ENCODE results near the gene ALPG. TPM values are rescaled to one million over a fixed set of nuclear protein-coding genes. Genes with fewer than 3 reads are reported as not detected.

ALPG gene
- total and polyA plus RNA-seq, 2 donors (not counting 1 experiment from before 2014, with no cell fraction given): not detected

DNA sequence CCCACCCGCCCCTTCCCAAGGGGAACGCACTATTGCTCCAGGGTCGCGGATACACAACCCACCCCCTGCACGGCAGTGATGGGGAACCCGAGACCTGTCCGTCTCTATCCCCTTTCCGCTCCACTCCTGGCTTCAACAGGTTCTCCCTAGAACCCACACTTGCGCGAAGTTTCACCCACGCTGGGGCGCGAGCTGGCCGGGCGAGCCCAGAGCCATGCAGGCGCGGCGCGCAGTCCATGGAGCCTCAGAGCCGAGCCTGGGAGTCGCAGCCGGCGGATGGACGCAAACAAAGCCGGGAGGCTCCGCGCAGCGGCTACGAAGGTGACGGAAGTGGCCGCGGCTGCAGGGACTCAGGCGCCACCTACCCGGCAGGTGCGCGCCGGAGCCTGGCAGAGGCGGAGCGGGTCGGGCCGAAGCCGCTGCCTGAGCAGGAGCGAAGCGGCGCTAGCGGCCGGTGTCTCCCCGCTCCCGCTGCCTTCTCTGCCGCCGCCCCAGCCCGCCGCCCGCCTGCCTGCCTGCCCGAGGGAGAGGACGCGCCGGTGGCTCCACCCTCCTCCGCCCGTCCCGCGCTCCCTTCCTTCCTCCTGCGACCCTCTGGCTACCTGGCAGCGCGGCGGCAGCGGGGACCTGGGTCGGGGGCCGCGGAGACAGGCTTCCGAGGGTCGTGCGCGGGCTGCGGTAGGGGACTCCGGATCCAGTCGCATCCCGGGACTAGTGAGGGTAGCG is 14.0 kb downstream of the ALPG start:
- H2AFZ ChIP-seq (ENCODE audit: insufficient read depth, low read depth, low read length, poor library complexity, severe bottlenecking): peak overlapping the region; percentile 51

More for the DNA sequence above, 14.0 kb downstream of the ALPG start:
- Histone ChIP-seq H3K4me3 (ENCODE audit: control extremely low read depth in 1 of 5, extremely low read depth in 1 of 5, insufficient read depth in 1 of 5, low read depth in 2 of 5, low read length in 4 of 5) (peak overlapping the region in 2 of 5 experiments; percentile 8 to 15), H3K27ac (ENCODE audit: low read length in 2 of 2) (no peak overlapping the region), H3K36me3 (replicated peaks in 1 of 2; ENCODE audit: control extremely low read depth in 1 of 2, control insufficient read depth in 1 of 2, extremely low read depth in 1 of 2, insufficient read depth in 2 of 2, low read length in 1 of 2) (no peaks in the 10 kb centered on the region), H3K4me1 (ENCODE audit: control insufficient read depth in 2 of 2, insufficient read depth in 2 of 2, low read length in 2 of 2) (peaks cover 17 to 19% of the 10 kb centered on the region in 2 donors), H3K9me3 (ENCODE audit: control extremely low read depth in 1 of 3, control insufficient read depth in 2 of 3, insufficient read depth in 1 of 3, low read length in 2 of 3) (peaks cover 1 to 19% (median 9%) of the 10 kb centered on the region in 3 donors), H3K4me2 (replicated peaks; ENCODE audit: low read depth, low read length, poor library complexity, severe bottlenecking) (peak overlapping the region; percentile 68), H3K79me2 (ENCODE audit: control insufficient read depth, insufficient read depth, low read length) (no peaks in the 10 kb centered on the region), H3K27me3 (replicated peaks in 1 of 4; ENCODE audit: control extremely low read depth in 1 of 4, control insufficient read depth in 3 of 4, insufficient read depth in 4 of 4, low read length in 3 of 4) (peaks cover 0 to 46% (median 13%) of the 10 kb centered on the region in 4 experiments), H4K20me1 (ENCODE audit: control insufficient read depth, insufficient read depth, low read length, poor library complexity, severe bottlenecking) (no peaks in the 10 kb centered on the region), H3K9ac (ENCODE audit: low read length) (no peak overlapping the region)
- TF ChIP-seq, protein P1, sequence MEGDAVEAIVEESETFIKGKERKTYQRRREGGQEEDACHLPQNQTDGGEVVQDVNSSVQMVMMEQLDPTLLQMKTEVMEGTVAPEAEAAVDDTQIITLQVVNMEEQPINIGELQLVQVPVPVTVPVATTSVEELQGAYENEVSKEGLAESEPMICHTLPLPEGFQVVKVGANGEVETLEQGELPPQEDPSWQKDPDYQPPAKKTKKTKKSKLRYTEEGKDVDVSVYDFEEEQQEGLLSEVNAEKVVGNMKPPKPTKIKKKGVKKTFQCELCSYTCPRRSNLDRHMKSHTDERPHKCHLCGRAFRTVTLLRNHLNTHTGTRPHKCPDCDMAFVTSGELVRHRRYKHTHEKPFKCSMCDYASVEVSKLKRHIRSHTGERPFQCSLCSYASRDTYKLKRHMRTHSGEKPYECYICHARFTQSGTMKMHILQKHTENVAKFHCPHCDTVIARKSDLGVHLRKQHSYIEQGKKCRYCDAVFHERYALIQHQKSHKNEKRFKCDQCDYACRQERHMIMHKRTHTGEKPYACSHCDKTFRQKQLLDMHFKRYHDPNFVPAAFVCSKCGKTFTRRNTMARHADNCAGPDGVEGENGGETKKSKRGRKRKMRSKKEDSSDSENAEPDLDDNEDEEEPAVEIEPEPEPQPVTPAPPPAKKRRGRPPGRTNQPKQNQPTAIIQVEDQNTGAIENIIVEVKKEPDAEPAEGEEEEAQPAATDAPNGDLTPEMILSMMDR (IDR thresholded peaks at IDR 0.05): no peak
- TF ChIP-seq EZH2 (IDR thresholded peaks at IDR 0.05; ENCODE audit: borderline replicate concordance, insufficient read depth, low read depth, low read length, poor library complexity, severe bottlenecking): no peak
- Mint-ChIP-seq H3K9me3 (ENCODE audit: insufficient read depth) (no peaks in the 10 kb centered on the region), H3K4me3 (no peak overlapping the region), H3K27me3 (peaks cover 48% of the 10 kb centered on the region), H3K27ac (no peak overlapping the region), H3K4me1 (peaks cover 12% of the 10 kb centered on the region)
- intact Hi-C loops (cut with micrococcal nuclease): no loop called here
- DNase-seq (no peak), ATAC-seq (ENCODE audit: low read depth) (no peak)
- ChIA-PET POLR2A (no interaction called here), CTCF (no interaction called here)
- WGBS (ENCODE audit: insufficient coverage): 4% methylated on average over 79 of the region's 79 CpGs
